Osteoblast (primary cell): Measurements from ENCODE around the gene SLC10A1. TPM values are rescaled to one million over a fixed set of nuclear protein-coding genes. Genes with fewer than 3 reads are reported as not detected.

Experiments
- DNase-seq: peaks from one replicate; pipeline ENCODE4 v3.0.0; 2011; ENCODE audit warnings: low spot score, mixed read lengths; ENCODE audit not compliant: insufficient read length; ENCODE audit errors: missing footprints
- H2AFZ ChIP-seq: 2 replicates; pipeline ENCODE4 v1.6.0; 2011; ENCODE audit warnings: mild to moderate bottlenecking, low read length
- H3K27ac ChIP-seq: 2 replicates; pipeline ENCODE4 v1.5.1; 2011; ENCODE audit warnings: mild to moderate bottlenecking, low read depth, low read length, moderate library complexity
- H3K27me3 ChIP-seq: 2 replicates; pipeline ENCODE4 v1.6.0; 2012; ENCODE audit warnings: mild to moderate bottlenecking, control low read depth, inconsistent platforms, low read length, moderate library complexity; ENCODE audit not compliant: insufficient read depth
- H3K36me3 ChIP-seq: 2 replicates; pipeline ENCODE4 v1.5.1; 2011; ENCODE audit warnings: mild to moderate bottlenecking, low read length, control low read depth, moderate library complexity; ENCODE audit not compliant: insufficient read depth
- H3K4me1 ChIP-seq: 2 replicates; pipeline ENCODE4 v1.5.1; 2011; ENCODE audit warnings: mild to moderate bottlenecking, low read length, control low read depth, moderate library complexity; ENCODE audit not compliant: insufficient read depth
- H3K4me2 ChIP-seq: 2 replicates; pipeline ENCODE4 v1.6.0; 2011; ENCODE audit warnings: mild to moderate bottlenecking, low read length; ENCODE audit not compliant: insufficient read depth
- H3K4me3 ChIP-seq: fragments of 200-600 bp; sonication (generic); 3 replicates; pipeline ENCODE4 v1.5.1; 2012; ENCODE audit warnings: mild to moderate bottlenecking, low read length, inconsistent platforms; ENCODE audit not compliant: insufficient read depth
- H3K79me2 ChIP-seq: 2 replicates; pipeline ENCODE4 v1.6.0; 2012; ENCODE audit warnings: mild to moderate bottlenecking, low read length, control low read depth, inconsistent platforms; ENCODE audit not compliant: insufficient read depth
- H3K9me3 ChIP-seq: 2 replicates; pipeline ENCODE4 v1.5.1; 2011; ENCODE audit warnings: low read depth, low read length, control low read depth
- H4K20me1 ChIP-seq: 2 replicates; pipeline ENCODE4 v1.6.0; 2012; ENCODE audit warnings: mild to moderate bottlenecking, low read length, control low read depth; ENCODE audit not compliant: insufficient read depth
- total RNA-seq: library from RNA; depleted of rRNA; stranded (reverse); fragments of >200 nt; gene quantifications from 2 replicates; pipeline ENCODE4 v1.2.3, GENCODE V29; 2012
- TF ChIP-seq, protein P1 (sequence below): IDR thresholded peaks from 2 replicates; pipeline ENCODE4 v1.5.1; 2011; ENCODE audit warnings: mild to moderate bottlenecking, low read depth, low read length, moderate library complexity; ENCODE audit errors: extremely low read depth

The SLC10A1 gene
- total RNA-seq, 1 donor, result not detected

DNA sequence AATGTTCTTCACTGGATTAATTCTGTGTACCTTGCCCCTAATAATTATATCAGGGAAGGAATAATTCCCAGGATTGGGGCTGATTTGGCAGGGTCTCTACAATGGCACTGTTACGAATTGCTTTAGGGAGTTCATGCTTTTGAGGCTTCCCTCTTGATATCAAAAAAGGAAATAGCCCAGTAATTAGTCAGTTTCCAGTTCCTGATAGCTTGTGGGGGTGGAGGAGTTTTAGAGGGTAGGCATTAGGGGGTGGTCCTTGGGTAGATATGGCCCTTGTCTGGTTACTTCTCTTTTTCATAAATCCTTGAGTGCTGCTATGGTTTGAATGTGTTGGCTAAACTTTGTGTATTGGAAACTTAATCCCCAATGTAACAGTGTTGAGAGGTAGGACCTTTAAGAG lies 36.2 kb downstream of the SLC10A1 start:
- no peak for DNase-seq
- Histone ChIP-seq H3K36me3 (no peaks in the 10 kb centered on the region), H3K9me3 (no peaks in the 10 kb centered on the region), H3K4me1 (no peaks in the 10 kb centered on the region), H4K20me1 (no peaks in the 10 kb centered on the region), H3K27me3 (no peaks in the 10 kb centered on the region), H3K79me2 (no peaks in the 10 kb centered on the region), H3K27ac (no peak overlapping the region), H3K4me3 (no peak overlapping the region), H2AFZ (no peak overlapping the region), H3K4me2 (no peak overlapping the region)
- TF ChIP-seq, protein P1, sequence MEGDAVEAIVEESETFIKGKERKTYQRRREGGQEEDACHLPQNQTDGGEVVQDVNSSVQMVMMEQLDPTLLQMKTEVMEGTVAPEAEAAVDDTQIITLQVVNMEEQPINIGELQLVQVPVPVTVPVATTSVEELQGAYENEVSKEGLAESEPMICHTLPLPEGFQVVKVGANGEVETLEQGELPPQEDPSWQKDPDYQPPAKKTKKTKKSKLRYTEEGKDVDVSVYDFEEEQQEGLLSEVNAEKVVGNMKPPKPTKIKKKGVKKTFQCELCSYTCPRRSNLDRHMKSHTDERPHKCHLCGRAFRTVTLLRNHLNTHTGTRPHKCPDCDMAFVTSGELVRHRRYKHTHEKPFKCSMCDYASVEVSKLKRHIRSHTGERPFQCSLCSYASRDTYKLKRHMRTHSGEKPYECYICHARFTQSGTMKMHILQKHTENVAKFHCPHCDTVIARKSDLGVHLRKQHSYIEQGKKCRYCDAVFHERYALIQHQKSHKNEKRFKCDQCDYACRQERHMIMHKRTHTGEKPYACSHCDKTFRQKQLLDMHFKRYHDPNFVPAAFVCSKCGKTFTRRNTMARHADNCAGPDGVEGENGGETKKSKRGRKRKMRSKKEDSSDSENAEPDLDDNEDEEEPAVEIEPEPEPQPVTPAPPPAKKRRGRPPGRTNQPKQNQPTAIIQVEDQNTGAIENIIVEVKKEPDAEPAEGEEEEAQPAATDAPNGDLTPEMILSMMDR, result no peak

DNA sequence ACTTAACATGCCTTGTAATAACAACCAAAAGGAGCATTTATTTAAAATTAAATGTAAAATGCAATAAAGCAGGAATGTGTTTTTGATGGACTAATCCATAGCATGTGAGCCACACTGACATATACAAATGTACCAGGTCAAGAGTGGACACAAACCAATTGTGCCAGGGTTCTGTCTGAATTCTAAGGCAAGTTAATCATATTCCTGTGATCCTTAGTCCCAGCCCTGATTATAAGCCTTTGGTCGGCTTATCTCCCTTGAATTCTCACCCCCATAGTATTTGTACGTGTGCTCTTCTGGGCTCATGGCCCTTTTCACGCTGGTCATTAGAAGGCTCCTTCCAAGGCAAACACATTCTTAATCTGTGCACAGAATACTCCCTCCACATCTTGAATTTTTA lies 40.7 kb downstream of the SLC10A1 start:
- no peaks in the 10 kb centered on the region for H3K79me2 ChIP-seq
- H3K4me1 ChIP-seq, result no peaks in the 10 kb centered on the region
- TF ChIP-seq, protein P1, result no peak

DNA sequence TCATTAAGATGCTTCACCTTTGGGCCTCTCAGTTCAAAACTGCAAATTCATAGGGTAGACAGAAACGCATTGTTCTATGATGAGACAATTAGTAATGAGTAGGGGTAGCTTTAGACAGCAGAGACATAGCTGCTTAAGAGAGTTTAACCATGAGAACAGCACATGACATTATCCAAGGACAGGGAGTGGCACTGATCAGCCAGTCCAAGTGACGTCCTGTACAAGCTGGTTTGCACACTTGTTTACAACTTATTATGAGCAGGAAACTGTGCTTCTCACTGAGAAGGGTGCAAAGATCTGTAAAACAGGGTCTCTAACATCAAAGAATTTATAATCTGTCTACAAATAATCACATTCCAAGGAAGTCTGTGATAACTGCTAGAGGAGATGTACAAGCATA lies 41.3 kb downstream of the SLC10A1 start:
- H3K4me1 ChIP-seq, result no peaks in the 10 kb centered on the region
- TF ChIP-seq, protein P1, result no peak
- no peak overlapping the region for H3K27ac ChIP-seq
- H3K4me3 ChIP-seq, result no peak overlapping the region
- H3K79me2 ChIP-seq, result no peaks in the 10 kb centered on the region
- H3K9me3 ChIP-seq, result no peaks in the 10 kb centered on the region
- DNase-seq, result no peak
- no peaks in the 10 kb centered on the region for H4K20me1 ChIP-seq
- no peak overlapping the region for H3K4me2 ChIP-seq
- no peaks in the 10 kb centered on the region for H3K36me3 ChIP-seq
- H2AFZ ChIP-seq, result no peak overlapping the region
- peaks cover 4% of the 10 kb centered on the region for H3K27me3 ChIP-seq

More for the DNA sequence above, 40.7 kb downstream of the SLC10A1 start:
- DNase-seq, result no peak
- H3K4me3 ChIP-seq, result no peak overlapping the region
- no peak overlapping the region for H3K27ac ChIP-seq
- H3K4me2 ChIP-seq, result no peak overlapping the region
- H3K36me3 ChIP-seq, result no peaks in the 10 kb centered on the region
- peaks cover 4% of the 10 kb centered on the region for H3K27me3 ChIP-seq
- H2AFZ ChIP-seq, result no peak overlapping the region
- H3K9me3 ChIP-seq, result no peaks in the 10 kb centered on the region
- no peaks in the 10 kb centered on the region for H4K20me1 ChIP-seq

DNA sequence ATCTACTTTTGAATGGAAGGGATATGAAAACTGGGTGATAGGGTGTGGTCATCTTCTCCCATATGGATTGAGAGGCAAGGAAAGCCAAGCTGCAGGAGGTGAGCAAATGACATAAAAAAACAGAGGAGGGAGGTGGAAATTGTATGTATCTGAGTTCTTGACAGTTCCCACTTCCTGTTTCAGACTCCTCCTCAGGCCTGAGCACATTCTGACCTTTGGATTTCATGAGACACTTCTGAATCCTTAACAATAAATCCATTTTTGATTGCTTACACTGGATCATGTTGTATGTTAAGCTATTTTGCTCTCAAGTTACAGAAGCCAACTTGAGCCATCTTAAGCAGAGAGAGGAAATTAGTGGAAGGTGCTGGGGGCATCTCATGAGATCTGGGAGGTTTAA lies 41.7 kb downstream of the SLC10A1 start:
- no peaks in the 10 kb centered on the region for H3K4me1 ChIP-seq
- no peak overlapping the region for H3K27ac ChIP-seq
- no peaks in the 10 kb centered on the region for H4K20me1 ChIP-seq
- H3K36me3 ChIP-seq, result no peaks in the 10 kb centered on the region
- DNase-seq, result no peak
- no peak overlapping the region for H3K4me2 ChIP-seq
- H3K4me3 ChIP-seq, result no peak overlapping the region
- TF ChIP-seq, protein P1, result no peak
- H3K27me3 ChIP-seq, result peaks cover 4% of the 10 kb centered on the region
- H2AFZ ChIP-seq, result no peak overlapping the region
- no peaks in the 10 kb centered on the region for H3K9me3 ChIP-seq
- no peaks in the 10 kb centered on the region for H3K79me2 ChIP-seq
